ENCODE data around the gene LYST. TPM values are rescaled to one million over a fixed set of nuclear protein-coding genes. Genes with fewer than 3 reads are reported as not detected.
A peak's percentile ranks its signal among the peaks of the same experiment; 100 is the strongest.

LYST gene
- total and polyA plus RNA-seq, 4 donors = 4.1 to 63.3 (median 26.8) TPM

GRCh38 chr1:235659186-235659771 is 207.4 kb downstream of the LYST start:
- Histone ChIP-seq H3K4me1 (ENCODE audit: control insufficient read depth in 1 of 2, insufficient read depth in 2 of 2, low read length in 2 of 2) (no peaks in the 10 kb centered on the region), H3K36me3 (ENCODE audit: control insufficient read depth in 1 of 2, insufficient read depth in 2 of 2, low read length in 1 of 2) (peaks cover 0 to 5% of the 10 kb centered on the region in 2 donors), H3K27me3 (ENCODE audit: control insufficient read depth in 1 of 2, insufficient read depth in 2 of 2, low read length in 1 of 2) (no peaks in the 10 kb centered on the region), H3K9me3 (ENCODE audit: control insufficient read depth, low read length) (no peaks in the 10 kb centered on the region), H3K4me3 (ENCODE audit: low read length in 2 of 2) (no peak overlapping the region), H3K27ac (ENCODE audit: low read depth in 1 of 2, low read length in 2 of 2) (no peak overlapping the region)
- DNase-seq = no peak
- ATAC-seq (ENCODE audit: low FRiP score) = no peak
- intact Hi-C loops (cut with DNase I) = no loop called here
- WGBS, 2 donors = 90 to 91% methylated on average over 14 of the region's 14 CpGs

- H3K36me3 ChIP-seq (ENCODE audit: control insufficient read depth in 1 of 2, insufficient read depth in 2 of 2, low read length in 1 of 2) = peaks cover 0 to 4% of the 10 kb centered on the region in 2 donors
- H3K4me3 ChIP-seq (ENCODE audit: low read length in 2 of 2) = no peak overlapping the region
- H3K9me3 ChIP-seq (ENCODE audit: control insufficient read depth, low read length) = no peaks in the 10 kb centered on the region
- no peaks in the 10 kb centered on the region for H3K4me1 ChIP-seq (ENCODE audit: control insufficient read depth in 1 of 2, insufficient read depth in 2 of 2, low read length in 2 of 2)
- H3K27me3 ChIP-seq (ENCODE audit: control insufficient read depth in 1 of 2, insufficient read depth in 2 of 2, low read length in 1 of 2) = no peaks in the 10 kb centered on the region
- no peak for DNase-seq
- intact Hi-C loops (cut with DNase I) = no loop called here
- ATAC-seq (ENCODE audit: low FRiP score) = no peak
- H3K27ac ChIP-seq (ENCODE audit: low read depth in 1 of 2, low read length in 2 of 2) = no peak overlapping the region
- WGBS, 2 donors = 74 to 76% methylated on average over 5 of the region's 5 CpGs
Measured at GRCh38 chr1:235657747-235658526, 208.8 kb downstream of the LYST start.

GRCh38 chr1:235657269-235657668 is 209.4 kb downstream of the LYST start:
- Histone ChIP-seq H3K4me1 (ENCODE audit: control insufficient read depth in 1 of 2, insufficient read depth in 2 of 2, low read length in 2 of 2) (no peaks in the 10 kb centered on the region), H3K9me3 (ENCODE audit: control insufficient read depth, low read length) (no peaks in the 10 kb centered on the region), H3K27me3 (ENCODE audit: control insufficient read depth in 1 of 2, insufficient read depth in 2 of 2, low read length in 1 of 2) (no peaks in the 10 kb centered on the region), H3K36me3 (ENCODE audit: control insufficient read depth in 1 of 2, insufficient read depth in 2 of 2, low read length in 1 of 2) (peaks cover 0 to 2% of the 10 kb centered on the region in 2 donors), H3K27ac (ENCODE audit: low read depth in 1 of 2, low read length in 2 of 2) (no peak overlapping the region), H3K4me3 (ENCODE audit: low read length in 2 of 2) (no peak overlapping the region)
- intact Hi-C loops (cut with DNase I) = no loop called here
- DNase-seq (no peak), ATAC-seq (ENCODE audit: low FRiP score) (no peak)
- WGBS, 2 donors = 81 to 85% methylated on average over 5 of the region's 5 CpGs

- Histone ChIP-seq H3K27ac (ENCODE audit: low read depth in 1 of 2, low read length in 2 of 2) (no peak overlapping the region), H3K4me1 (ENCODE audit: control insufficient read depth in 1 of 2, insufficient read depth in 2 of 2, low read length in 2 of 2) (no peaks in the 10 kb centered on the region), H3K36me3 (ENCODE audit: control insufficient read depth in 1 of 2, insufficient read depth in 2 of 2, low read length in 1 of 2) (no peaks in the 10 kb centered on the region), H3K27me3 (ENCODE audit: control insufficient read depth in 1 of 2, insufficient read depth in 2 of 2, low read length in 1 of 2) (no peaks in the 10 kb centered on the region), H3K4me3 (ENCODE audit: low read length in 2 of 2) (no peak overlapping the region), H3K9me3 (ENCODE audit: control insufficient read depth, low read length) (no peaks in the 10 kb centered on the region)
- ATAC-seq (ENCODE audit: low FRiP score) (no peak), DNase-seq (no peak)
- 90 to 94% methylated on average over 11 of the region's 11 CpGs for WGBS, 2 donors
- intact Hi-C loops (cut with DNase I) = no loop called here
Measured at GRCh38 chr1:235652364-235652763, 214.3 kb downstream of the LYST start.

- H3K9me3 ChIP-seq (ENCODE audit: control insufficient read depth, low read length) = no peaks in the 10 kb centered on the region
- DNase-seq (no peak), ATAC-seq (ENCODE audit: low FRiP score) (no peak)
- H3K4me3 ChIP-seq (ENCODE audit: low read length in 2 of 2) = no peak overlapping the region
- intact Hi-C loops (cut with DNase I) = no loop called here
- H3K36me3 ChIP-seq (ENCODE audit: control insufficient read depth in 1 of 2, insufficient read depth in 2 of 2, low read length in 1 of 2) = no peaks in the 10 kb centered on the region
- no peak overlapping the region for H3K27ac ChIP-seq (ENCODE audit: low read depth in 1 of 2, low read length in 2 of 2)
- no peaks in the 10 kb centered on the region for H3K27me3 ChIP-seq (ENCODE audit: control insufficient read depth in 1 of 2, insufficient read depth in 2 of 2, low read length in 1 of 2)
- no peaks in the 10 kb centered on the region for H3K4me1 ChIP-seq (ENCODE audit: control insufficient read depth in 1 of 2, insufficient read depth in 2 of 2, low read length in 2 of 2)
- 29 to 35% methylated on average over 10 of the region's 10 CpGs for WGBS, 2 donors
Measured at GRCh38 chr1:235651170-235651806, 215.4 kb downstream of the LYST start.

- H3K4me1 ChIP-seq (ENCODE audit: control insufficient read depth in 1 of 2, insufficient read depth in 2 of 2, low read length in 2 of 2) = no peaks in the 10 kb centered on the region
- no peaks in the 10 kb centered on the region for H3K9me3 ChIP-seq (ENCODE audit: control insufficient read depth, low read length)
- H3K27me3 ChIP-seq (ENCODE audit: control insufficient read depth in 1 of 2, insufficient read depth in 2 of 2, low read length in 1 of 2) = no peaks in the 10 kb centered on the region
- H3K27ac ChIP-seq (ENCODE audit: low read depth in 1 of 2, low read length in 2 of 2) = no peak overlapping the region
- no peaks in the 10 kb centered on the region for H3K36me3 ChIP-seq (ENCODE audit: control insufficient read depth in 1 of 2, insufficient read depth in 2 of 2, low read length in 1 of 2)
- peak overlapping the region; percentile 4 to 53 for H3K4me3 ChIP-seq (ENCODE audit: low read length in 2 of 2)
- intact Hi-C loops (cut with DNase I) = no loop called here
- 1 to 2% methylated on average over 65 to 71 of the region's 71 CpGs for WGBS, 2 donors
- DNase-seq (no peak), ATAC-seq (ENCODE audit: low FRiP score) (peak; percentile 6)
Measured at GRCh38 chr1:235650341-235651169, 216.2 kb downstream of the LYST start.

GRCh38 chr1:235649368-235650163 is 217.1 kb downstream of the LYST start, which contains the start of gene GNG4:
TSS of gene GNG4 (minus strand) at chr1:235649784. CDS start at chr1:235583838, 65,946 bp downstream.
- Histone ChIP-seq H3K36me3 (ENCODE audit: control insufficient read depth in 1 of 2, insufficient read depth in 2 of 2, low read length in 1 of 2) (no peaks in the 10 kb centered on the region), H3K4me1 (ENCODE audit: control insufficient read depth in 1 of 2, insufficient read depth in 2 of 2, low read length in 2 of 2) (no peaks in the 10 kb centered on the region), H3K9me3 (ENCODE audit: control insufficient read depth, low read length) (no peaks in the 10 kb centered on the region), H3K4me3 (ENCODE audit: low read length in 2 of 2) (peak within 1 kb of the TSS; percentile 4 to 53), H3K27me3 (ENCODE audit: control insufficient read depth in 1 of 2, insufficient read depth in 2 of 2, low read length in 1 of 2) (no peaks in the 10 kb centered on the region), H3K27ac (ENCODE audit: low read depth in 1 of 2, low read length in 2 of 2) (no peak within 1 kb of the TSS)
- 1% methylated on average over 75 to 111 of the region's 111 CpGs for WGBS, 2 donors
- ATAC-seq (ENCODE audit: low FRiP score) = no peak
- no peak for DNase-seq
- intact Hi-C loops (cut with DNase I) = loop anchor here in 1 of 2 donors (10.0 kb wide), 1 partner anchor 65 kb away; no protein-coding TSS in a partner anchor
